HEK293 (cell line): ENCODE measurements around the gene SH2D7.

Source experiments
- BCL11A ChIP-seq: fragments of 450-650 bp; formaldehyde crosslinking; IDR thresholded peaks from 2 replicates; pipeline ENCODE4 v1.5.1; 2016; ENCODE audit warnings: low read depth, missing biosample characterization, missing genetic modification characterization
- CTCF ChIP-seq: fragments of 450-650 bp; formaldehyde crosslinking; IDR thresholded peaks from 2 replicates; pipeline ENCODE4 v1.5.1; 2016; ENCODE audit warnings: missing biosample characterization, missing genetic modification characterization
- PATZ1 ChIP-seq: fragments of 450-650 bp; formaldehyde crosslinking; IDR thresholded peaks from 2 replicates; pipeline ENCODE4 v1.5.1; 2016; ENCODE audit warnings: missing biosample characterization, missing genetic modification characterization
- TCF7L2 ChIP-seq: IDR thresholded peaks from 2 replicates; pipeline ENCODE4 v1.6.1; 2011; ENCODE audit warnings: low read depth, mild to moderate bottlenecking, inconsistent platforms, low read length, moderate library complexity, borderline replicate concordance
- ZBTB48 ChIP-seq: fragments of 450-650 bp; formaldehyde crosslinking; IDR thresholded peaks from 2 replicates; pipeline ENCODE4 v1.5.1; 2016; ENCODE audit warnings: missing biosample characterization, missing genetic modification characterization
- ZNF16 ChIP-seq: fragments of 450-650 bp; formaldehyde crosslinking; IDR thresholded peaks from 2 replicates; pipeline ENCODE4 v1.5.1; 2016; ENCODE audit warnings: low read depth, missing biosample characterization, missing genetic modification characterization
- ZNF169 ChIP-seq: fragments of 450-650 bp; formaldehyde crosslinking; IDR thresholded peaks from 2 replicates; pipeline ENCODE4 v1.5.1; 2016; ENCODE audit warnings: missing biosample characterization, missing genetic modification characterization
- ZNF76 ChIP-seq: fragments of 450-650 bp; formaldehyde crosslinking; IDR thresholded peaks from 2 replicates; pipeline ENCODE4; 2016; ENCODE audit warnings: low read depth, missing biosample characterization, missing genetic modification characterization, borderline replicate concordance

- TF ChIP-seq CTCF: no peak
- TF ChIP-seq ZNF76 (tag by site-specific recombination): no peak
- TF ChIP-seq TCF7L2: no peak
- no peak for TF ChIP-seq ZNF16 (tag by site-specific recombination)
- TF ChIP-seq ZBTB48 (tag by site-specific recombination): no peak
- no peak for TF ChIP-seq ZNF169 (tag by site-specific recombination)
- no peak for TF ChIP-seq BCL11A (tag by site-specific recombination)
- TF ChIP-seq PATZ1: no peak
These were observed 32.9 kb downstream of the SH2D7 start for GRCh38 chr15:78125267-78125666.
